ENCODE data around the gene GPHN. TPM values are rescaled to one million over a fixed set of nuclear protein-coding genes. Genes with fewer than 3 reads are reported as not detected.

GPHN gene
- total RNA-seq, 1 experiment from 2014 or later: 23.4 TPM

GRCh38 chr14:67127174-67127573 lies 619.2 kb downstream of the GPHN start:
- ATAC-seq (no peak), DNase-seq (no peak)
- Histone ChIP-seq H3K4me1 (ENCODE audit: insufficient read depth, low read length) (no peaks in the 10 kb centered on the region), H3K27ac (ENCODE audit: low read length) (no peak overlapping the region), H3K79me2 (ENCODE audit: low read length) (no peaks in the 10 kb centered on the region), H3K9me2 (replicated peaks; ENCODE audit: low read length) (no peaks in the 10 kb centered on the region), H3K36me3 (ENCODE audit: low read depth, low read length) (peaks cover 4% of the 10 kb centered on the region; the same call in 1 of the 2 replicates), H4K20me1 (ENCODE audit: low read length) (no peaks in the 10 kb centered on the region), H3K27me3 (ENCODE audit: low read length) (no peaks in the 10 kb centered on the region), H2AFZ (ENCODE audit: low read length) (no peak overlapping the region), H3K9me3 (ENCODE audit: low read length) (no peaks in the 10 kb centered on the region), H3K9ac (ENCODE audit: low read length) (no peak overlapping the region), H3F3A (ENCODE audit: low read length, unreplicated experiment) (no peaks in the 10 kb centered on the region), H3K4me3 (ENCODE audit: low read length) (no peak overlapping the region), H3K4me2 (ENCODE audit: low read length) (no peak overlapping the region)
- CTCF ChIA-PET: no interaction called here
- intact Hi-C loops (cut with micrococcal nuclease): no loop called here
- no TSS peak for BruUV-seq (replicated peaks)
- POLR2A ChIA-PET (ENCODE audit: unreplicated experiment): no interaction called here
- TF ChIP-seq EZH2phosphoT487 (IDR thresholded peaks at IDR 0.05; ENCODE audit: borderline replicate concordance, low read length) (no peak), CTCF (conservative IDR thresholded peaks at IDR 0.05; ENCODE audit: low read depth, low read length) (no peak), EZH2 (IDR thresholded peaks at IDR 0.05; ENCODE audit: low read length, unreplicated experiment) (no peak)

- no peaks in the 10 kb centered on the region for H3K36me3 ChIP-seq (ENCODE audit: low read depth, low read length)
- no peaks in the 10 kb centered on the region for H3K9me2 ChIP-seq (replicated peaks; ENCODE audit: low read length)
- POLR2A ChIA-PET (ENCODE audit: unreplicated experiment): no interaction called here
- TF ChIP-seq CTCF (conservative IDR thresholded peaks at IDR 0.05; ENCODE audit: low read depth, low read length): no peak
- H3K4me3 ChIP-seq (ENCODE audit: low read length): no peak overlapping the region
- H3K9ac ChIP-seq (ENCODE audit: low read length): no peak overlapping the region
- BruUV-seq (replicated peaks): no TSS peak
- CTCF ChIA-PET: no interaction called here
- H3K4me2 ChIP-seq (ENCODE audit: low read length): no peak overlapping the region
- H3K9me3 ChIP-seq (ENCODE audit: low read length): no peaks in the 10 kb centered on the region
- H3K79me2 ChIP-seq (ENCODE audit: low read length): no peaks in the 10 kb centered on the region
- ATAC-seq (no peak), DNase-seq (no peak)
- intact Hi-C loops (cut with micrococcal nuclease): no loop called here
- H3K27me3 ChIP-seq (ENCODE audit: low read length): no peaks in the 10 kb centered on the region
- no peak overlapping the region for H2AFZ ChIP-seq (ENCODE audit: low read length)
- H4K20me1 ChIP-seq (ENCODE audit: low read length): no peaks in the 10 kb centered on the region
- H3F3A ChIP-seq (ENCODE audit: low read length, unreplicated experiment): no peaks in the 10 kb centered on the region
- no peaks in the 10 kb centered on the region for H3K4me1 ChIP-seq (ENCODE audit: insufficient read depth, low read length)
- no peak overlapping the region for H3K27ac ChIP-seq (ENCODE audit: low read length)
Measured at GRCh38 chr14:67129768-67130167, 621.8 kb downstream of the GPHN start.

- CTCF ChIA-PET: interaction anchor here (0.6 kb wide), 1 partner anchor 442 kb away, joined by 3 read pairs; no protein-coding TSS in a partner anchor
- Histone ChIP-seq H3F3A (ENCODE audit: low read length, unreplicated experiment) (no peaks in the 10 kb centered on the region), H3K36me3 (ENCODE audit: low read depth, low read length) (no peaks in the 10 kb centered on the region), H3K4me1 (ENCODE audit: insufficient read depth, low read length) (no peaks in the 10 kb centered on the region), H3K27ac (ENCODE audit: low read length) (no peak overlapping the region), H3K4me2 (ENCODE audit: low read length) (no peak overlapping the region), H3K79me2 (ENCODE audit: low read length) (no peaks in the 10 kb centered on the region), H3K9ac (ENCODE audit: low read length) (no peak overlapping the region), H3K4me3 (ENCODE audit: low read length) (no peak overlapping the region), H4K20me1 (ENCODE audit: low read length) (no peaks in the 10 kb centered on the region), H3K9me3 (ENCODE audit: low read length) (no peaks in the 10 kb centered on the region), H3K9me2 (replicated peaks; ENCODE audit: low read length) (no peaks in the 10 kb centered on the region), H3K27me3 (ENCODE audit: low read length) (no peaks in the 10 kb centered on the region), H2AFZ (ENCODE audit: low read length) (no peak overlapping the region)
- DNase-seq (no peak), ATAC-seq (no peak)
- TF ChIP-seq EZH2phosphoT487 (IDR thresholded peaks at IDR 0.05; ENCODE audit: borderline replicate concordance, low read length) (no peak), EZH2 (IDR thresholded peaks at IDR 0.05; ENCODE audit: low read length, unreplicated experiment) (no peak), CTCF (conservative IDR thresholded peaks at IDR 0.05; ENCODE audit: low read depth, low read length) (no peak)
- BruUV-seq (replicated peaks): no TSS peak
- intact Hi-C loops (cut with micrococcal nuclease): no loop called here
- POLR2A ChIA-PET (ENCODE audit: unreplicated experiment): interaction anchor here (0.5 kb wide), 1 partner anchor 487 kb away, joined by 4 read pairs; no protein-coding TSS in a partner anchor
Measured at GRCh38 chr14:67131691-67132090, 623.7 kb downstream of the GPHN start.

All from PC-3 (cell line).